ENCODE data around the gene RPRD1B. TPM values are rescaled to one million over a fixed set of nuclear protein-coding genes. Genes with fewer than 3 reads are reported as not detected.

Gene RPRD1B
- total and polyA plus RNA-seq, 2 of the 13 experiments (the other 11 are each of a cell fraction or from before 2014, with no cell fraction given) = 31.1 to 41.5 TPM

DNA sequence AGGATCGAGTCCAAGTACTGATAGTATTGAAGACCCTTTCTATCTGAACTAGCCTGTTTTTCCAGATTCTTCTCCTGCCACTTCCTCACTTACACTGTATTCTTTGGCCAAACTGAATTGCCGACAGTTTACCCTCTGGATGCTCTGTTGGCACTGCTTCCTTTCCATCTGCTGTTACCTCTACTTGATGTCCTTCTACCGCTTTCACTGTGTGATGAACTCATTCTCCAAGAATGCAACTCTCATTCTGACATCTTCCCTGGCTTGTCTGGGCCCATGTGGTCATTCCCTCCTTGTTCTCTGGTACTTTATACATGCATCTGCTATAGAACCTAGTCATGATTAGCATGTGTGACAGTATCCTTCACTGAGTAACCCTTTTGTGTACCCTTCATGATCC, 16.3 kb downstream of the RPRD1B start:
- intact Hi-C loops (cut with micrococcal nuclease; ENCODE audit: unreplicated experiment) = no loop called here
- DNase-seq (ENCODE audit: low spot score) (peak; percentile 62), ATAC-seq (peak; percentile 43), FAIRE-seq (peak; percentile 57)
- H2AFZ ChIP-seq (ENCODE audit: low read length) = no peak overlapping the region
- no peak overlapping the region for H3K9ac ChIP-seq (ENCODE audit: insufficient read depth, low read depth, low read length)
- in situ Hi-C loops (cut with HindIII; ENCODE audit: extremely low pct_ligation_motif_present, low pct_unique_long_range_greater_than_20kb) = loop anchor here (10.0 to 25.0 kb wide), 2 partner anchors 275 to 363 kb away; no protein-coding TSS in a partner anchor
- peaks cover 26% of the 10 kb centered on the region for H3K4me1 ChIP-seq (ENCODE audit: insufficient read depth, low read length)
- 91% methylated on average over 3 of the region's 3 CpGs for WGBS (ENCODE audit: low lambda C conversion rate)
- POLR2A ChIA-PET = interaction anchor here (0.7 kb wide), 1 partner anchor 11 kb away, joined by 3 read pairs; no protein-coding TSS in a partner anchor
- CTCF ChIA-PET (ENCODE audit: low intra/inter-chr PET ratio, low total read pairs) = no interaction called here
- H3K9me3 ChIP-seq (ENCODE audit: low read length) = no peaks in the 10 kb centered on the region
- H4K20me1 ChIP-seq (ENCODE audit: insufficient read depth, low read length) = peaks cover 9% of the 10 kb centered on the region; the same call in 1 of the 2 replicates
- peaks cover 17 to 84% of the 10 kb centered on the region in 2 experiments for H3K36me3 ChIP-seq (replicated peaks in 1 of 2; ENCODE audit: control insufficient read depth in 1 of 2, insufficient read depth in 2 of 2, low read length in 2 of 2)
- H3K27me3 ChIP-seq (ENCODE audit: control insufficient read depth in 1 of 2, insufficient read depth in 2 of 2, low read length in 2 of 2) = no peaks in the 10 kb centered on the region
- no peak overlapping the region for H3K4me2 ChIP-seq (ENCODE audit: low read depth, low read length)
- no peak overlapping the region for H3K27ac ChIP-seq (ENCODE audit: extremely low read length, insufficient read depth, low read length)
- BruUV-seq (replicated peaks) = no TSS peak
- no peak overlapping the region for H3K4me3 ChIP-seq (replicated peaks in 1 of 3; ENCODE audit: insufficient read depth in 1 of 3, low read depth in 2 of 3, low read length in 3 of 3)
- H3K79me2 ChIP-seq (ENCODE audit: insufficient read depth, low read length) = peaks cover 89% of the 10 kb centered on the region
- TF ChIP-seq NR2F6 (IDR thresholded peaks at IDR 0.05) (no peak), NR2F6 (CRISPR knock-in tag; IDR thresholded peaks at IDR 0.05) (0 out of 2 replicates have a peak, but pooled peaks have one; percentile 5), ARID2 (CRISPR knock-in tag; IDR thresholded peaks at IDR 0.05; ENCODE audit: borderline replicate concordance) (no peak), FOSL2 (CRISPR knock-in tag; IDR thresholded peaks at IDR 0.05) (peak; percentile 53; the same call in 1 of the 2 replicates), ZNF615 (CRISPR knock-in tag; IDR thresholded peaks at IDR 0.05; ENCODE audit: borderline replicate concordance) (no peak), ATF1 (CRISPR knock-in tag; IDR thresholded peaks at IDR 0.05) (no peak), ZSCAN22 (CRISPR knock-in tag; IDR thresholded peaks at IDR 0.05) (no peak), ATF7 (IDR thresholded peaks at IDR 0.05) (0 out of 2 replicates have a peak, but pooled peaks have one; percentile 15), ATF7 (CRISPR knock-in tag; IDR thresholded peaks at IDR 0.05) (no peak), NKX3-1 (CRISPR knock-in tag; IDR thresholded peaks at IDR 0.05) (no peak), CENPT (CRISPR knock-in tag; IDR thresholded peaks at IDR 0.05; ENCODE audit: low read depth) (no peak)
- TF ChIP-seq, protein P1, sequence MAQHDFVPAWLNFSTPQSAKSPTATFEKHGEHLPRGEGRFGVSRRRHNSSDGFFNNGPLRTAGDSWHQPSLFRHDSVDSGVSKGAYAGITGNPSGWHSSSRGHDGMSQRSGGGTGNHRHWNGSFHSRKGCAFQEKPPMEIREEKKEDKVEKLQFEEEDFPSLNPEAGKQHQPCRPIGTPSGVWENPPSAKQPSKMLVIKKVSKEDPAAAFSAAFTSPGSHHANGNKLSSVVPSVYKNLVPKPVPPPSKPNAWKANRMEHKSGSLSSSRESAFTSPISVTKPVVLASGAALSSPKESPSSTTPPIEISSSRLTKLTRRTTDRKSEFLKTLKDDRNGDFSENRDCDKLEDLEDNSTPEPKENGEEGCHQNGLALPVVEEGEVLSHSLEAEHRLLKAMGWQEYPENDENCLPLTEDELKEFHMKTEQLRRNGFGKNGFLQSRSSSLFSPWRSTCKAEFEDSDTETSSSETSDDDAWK (CRISPR knock-in tag; IDR thresholded peaks at IDR 0.05) = no peak
- TF ChIP-seq, protein P2, sequence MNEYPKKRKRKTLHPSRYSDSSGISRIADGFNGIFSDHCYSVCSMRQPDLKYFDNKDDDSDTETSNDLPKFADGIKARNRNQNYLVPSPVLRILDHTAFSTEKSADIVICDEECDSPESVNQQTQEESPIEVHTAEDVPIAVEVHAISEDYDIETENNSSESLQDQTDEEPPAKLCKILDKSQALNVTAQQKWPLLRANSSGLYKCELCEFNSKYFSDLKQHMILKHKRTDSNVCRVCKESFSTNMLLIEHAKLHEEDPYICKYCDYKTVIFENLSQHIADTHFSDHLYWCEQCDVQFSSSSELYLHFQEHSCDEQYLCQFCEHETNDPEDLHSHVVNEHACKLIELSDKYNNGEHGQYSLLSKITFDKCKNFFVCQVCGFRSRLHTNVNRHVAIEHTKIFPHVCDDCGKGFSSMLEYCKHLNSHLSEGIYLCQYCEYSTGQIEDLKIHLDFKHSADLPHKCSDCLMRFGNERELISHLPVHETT (CRISPR knock-in tag; conservative IDR thresholded peaks at IDR 0.05) = no peak
- TF ChIP-seq, protein P3, sequence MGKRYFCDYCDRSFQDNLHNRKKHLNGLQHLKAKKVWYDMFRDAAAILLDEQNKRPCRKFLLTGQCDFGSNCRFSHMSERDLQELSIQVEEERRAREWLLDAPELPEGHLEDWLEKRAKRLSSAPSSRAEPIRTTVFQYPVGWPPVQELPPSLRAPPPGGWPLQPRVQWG (CRISPR knock-in tag; IDR thresholded peaks at IDR 0.05; ENCODE audit: borderline replicate concordance, low read depth) = no peak
- TF ChIP-seq, protein P4, sequence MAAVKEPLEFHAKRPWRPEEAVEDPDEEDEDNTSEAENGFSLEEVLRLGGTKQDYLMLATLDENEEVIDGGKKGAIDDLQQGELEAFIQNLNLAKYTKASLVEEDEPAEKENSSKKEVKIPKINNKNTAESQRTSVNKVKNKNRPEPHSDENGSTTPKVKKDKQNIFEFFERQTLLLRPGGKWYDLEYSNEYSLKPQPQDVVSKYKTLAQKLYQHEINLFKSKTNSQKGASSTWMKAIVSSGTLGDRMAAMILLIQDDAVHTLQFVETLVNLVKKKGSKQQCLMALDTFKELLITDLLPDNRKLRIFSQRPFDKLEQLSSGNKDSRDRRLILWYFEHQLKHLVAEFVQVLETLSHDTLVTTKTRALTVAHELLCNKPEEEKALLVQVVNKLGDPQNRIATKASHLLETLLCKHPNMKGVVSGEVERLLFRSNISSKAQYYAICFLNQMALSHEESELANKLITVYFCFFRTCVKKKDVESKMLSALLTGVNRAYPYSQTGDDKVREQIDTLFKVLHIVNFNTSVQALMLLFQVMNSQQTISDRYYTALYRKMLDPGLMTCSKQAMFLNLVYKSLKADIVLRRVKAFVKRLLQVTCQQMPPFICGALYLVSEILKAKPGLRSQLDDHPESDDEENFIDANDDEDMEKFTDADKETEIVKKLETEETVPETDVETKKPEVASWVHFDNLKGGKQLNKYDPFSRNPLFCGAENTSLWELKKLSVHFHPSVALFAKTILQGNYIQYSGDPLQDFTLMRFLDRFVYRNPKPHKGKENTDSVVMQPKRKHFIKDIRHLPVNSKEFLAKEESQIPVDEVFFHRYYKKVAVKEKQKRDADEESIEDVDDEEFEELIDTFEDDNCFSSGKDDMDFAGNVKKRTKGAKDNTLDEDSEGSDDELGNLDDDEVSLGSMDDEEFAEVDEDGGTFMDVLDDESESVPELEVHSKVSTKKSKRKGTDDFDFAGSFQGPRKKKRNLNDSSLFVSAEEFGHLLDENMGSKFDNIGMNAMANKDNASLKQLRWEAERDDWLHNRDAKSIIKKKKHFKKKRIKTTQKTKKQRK (IDR thresholded peaks at IDR 0.05; ENCODE audit: low read length) = no peak
- TF ChIP-seq, protein P5, sequence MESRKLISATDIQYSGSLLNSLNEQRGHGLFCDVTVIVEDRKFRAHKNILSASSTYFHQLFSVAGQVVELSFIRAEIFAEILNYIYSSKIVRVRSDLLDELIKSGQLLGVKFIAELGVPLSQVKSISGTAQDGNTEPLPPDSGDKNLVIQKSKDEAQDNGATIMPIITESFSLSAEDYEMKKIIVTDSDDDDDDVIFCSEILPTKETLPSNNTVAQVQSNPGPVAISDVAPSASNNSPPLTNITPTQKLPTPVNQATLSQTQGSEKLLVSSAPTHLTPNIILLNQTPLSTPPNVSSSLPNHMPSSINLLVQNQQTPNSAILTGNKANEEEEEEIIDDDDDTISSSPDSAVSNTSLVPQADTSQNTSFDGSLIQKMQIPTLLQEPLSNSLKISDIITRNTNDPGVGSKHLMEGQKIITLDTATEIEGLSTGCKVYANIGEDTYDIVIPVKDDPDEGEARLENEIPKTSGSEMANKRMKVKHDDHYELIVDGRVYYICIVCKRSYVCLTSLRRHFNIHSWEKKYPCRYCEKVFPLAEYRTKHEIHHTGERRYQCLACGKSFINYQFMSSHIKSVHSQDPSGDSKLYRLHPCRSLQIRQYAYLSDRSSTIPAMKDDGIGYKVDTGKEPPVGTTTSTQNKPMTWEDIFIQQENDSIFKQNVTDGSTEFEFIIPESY (CRISPR knock-in tag; IDR thresholded peaks at IDR 0.05) = 0 out of 2 replicates have a peak, but pooled peaks have one; percentile 17
- TF ChIP-seq, protein P6, sequence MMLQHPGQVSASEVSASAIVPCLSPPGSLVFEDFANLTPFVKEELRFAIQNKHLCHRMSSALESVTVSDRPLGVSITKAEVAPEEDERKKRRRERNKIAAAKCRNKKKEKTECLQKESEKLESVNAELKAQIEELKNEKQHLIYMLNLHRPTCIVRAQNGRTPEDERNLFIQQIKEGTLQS (CRISPR knock-in tag; IDR thresholded peaks at IDR 0.05) = 0 out of 2 replicates have a peak, but pooled peaks have one; percentile 47
